H9 (cell line): Measurements from ENCODE around the gene RASL10A. TPM values are rescaled to one million over a fixed set of nuclear protein-coding genes. Genes with fewer than 3 reads are reported as not detected.
A peak's percentile ranks its signal among the peaks of the same experiment; 100 is the strongest.

Source experiments
- DNase-seq: peaks from one replicate; pipeline ENCODE4 v3.0.0-alpha.2; 2017
- H2AFZ ChIP-seq: one replicate; pipeline ENCODE4 v1.6.1; 2013; ENCODE audit warnings: mild to moderate bottlenecking, low read length, control low read depth, moderate library complexity
- H2AK5ac ChIP-seq: 2 replicates; pipeline ENCODE4 v1.6.1; 2013; ENCODE audit warnings: low read length, control low read depth, mixed read lengths; ENCODE audit not compliant: insufficient read length
- H2BK120ac ChIP-seq: one replicate; pipeline ENCODE4 v1.6.1; 2013; ENCODE audit warnings: low read depth, mild to moderate bottlenecking, low read length, control low read depth, inconsistent platforms; ENCODE audit not compliant: poor library complexity, severe bottlenecking
- H2BK12ac ChIP-seq: 2 replicates; pipeline ENCODE4 v1.6.1; 2013; ENCODE audit warnings: low read length, control low read depth, mixed read lengths, low read depth; ENCODE audit not compliant: insufficient read length
- H2BK15ac ChIP-seq: 2 replicates; pipeline ENCODE4 v1.6.1; 2013; ENCODE audit warnings: low read depth, low read length, control low read depth
- H2BK20ac ChIP-seq: one replicate; pipeline ENCODE4 v1.6.1; 2013; ENCODE audit warnings: low read depth, mild to moderate bottlenecking, low read length, control low read depth, inconsistent platforms; ENCODE audit not compliant: poor library complexity, severe bottlenecking
- H2BK5ac ChIP-seq: 2 replicates; pipeline ENCODE4 v1.6.1; 2013; ENCODE audit warnings: low read length, control low read depth, mixed read lengths; ENCODE audit not compliant: insufficient read length
- H3K14ac ChIP-seq: 2 replicates; pipeline ENCODE4 v1.6.1; 2013; ENCODE audit warnings: low read length, control low read depth; ENCODE audit not compliant: insufficient read depth
- H3K18ac ChIP-seq: 2 replicates; pipeline ENCODE4 v1.6.1; 2013; ENCODE audit warnings: low read depth, mild to moderate bottlenecking, mixed read lengths, low read length, control low read depth; ENCODE audit not compliant: insufficient read length
- H3K23ac ChIP-seq: 2 replicates; pipeline ENCODE4 v1.6.1; 2013; ENCODE audit warnings: low read length, control low read depth, mixed read lengths, low read depth; ENCODE audit not compliant: insufficient read length
- H3K23me2 ChIP-seq: 2 replicates; pipeline ENCODE4 v1.6.1; 2013; ENCODE audit warnings: low read depth, mild to moderate bottlenecking, mixed read lengths, low read length, control low read depth; ENCODE audit not compliant: insufficient read length, poor library complexity, severe bottlenecking
- H3K27ac ChIP-seq: 2 replicates; pipeline ENCODE4 v1.5.1; 2013; ENCODE audit warnings: low read length, control low read depth, mixed read lengths, low read depth; ENCODE audit not compliant: insufficient read length
- H3K27me3 ChIP-seq: 2 replicates; pipeline ENCODE4 v1.6.1; 2013; ENCODE audit warnings: low read length, control low read depth, inconsistent platforms; ENCODE audit not compliant: insufficient read depth
- H3K4ac ChIP-seq: 2 replicates; pipeline ENCODE4 v1.6.1; 2013; ENCODE audit warnings: low read depth, mild to moderate bottlenecking, control low read depth, inconsistent platforms, low read length, moderate library complexity
- H3K4me1 ChIP-seq: 2 replicates; pipeline ENCODE4 v1.6.1; 2013; ENCODE audit warnings: low read length, control low read depth, inconsistent platforms; ENCODE audit not compliant: insufficient read depth
- H3K4me2 ChIP-seq: 2 replicates; pipeline ENCODE4 v1.6.1; 2013; ENCODE audit warnings: low read length, control low read depth, mixed read lengths; ENCODE audit not compliant: insufficient read length, insufficient read depth
- H3K56ac ChIP-seq: 2 replicates; pipeline ENCODE4 v1.6.1; 2013; ENCODE audit warnings: low read depth, mild to moderate bottlenecking, mixed read lengths, low read length, control low read depth; ENCODE audit not compliant: insufficient read length
- H3K79me1 ChIP-seq: 2 replicates; pipeline ENCODE4 v1.6.1; 2013; ENCODE audit warnings: low read depth, mild to moderate bottlenecking, moderate library complexity, low read length, control low read depth, inconsistent platforms; ENCODE audit not compliant: insufficient read depth, poor library complexity, severe bottlenecking
- H3K79me2 ChIP-seq: 2 replicates; pipeline ENCODE4 v1.6.1; 2013; ENCODE audit warnings: low read length, control low read depth, inconsistent platforms; ENCODE audit not compliant: insufficient read depth
- H3K9ac ChIP-seq: 2 replicates; pipeline ENCODE4 v1.6.1; 2013; ENCODE audit warnings: low read length, control low read depth, mixed read lengths; ENCODE audit not compliant: insufficient read length; ENCODE audit errors: extremely low read depth
- H3K9me3 ChIP-seq: one replicate; pipeline ENCODE4 v1.6.1; 2013; ENCODE audit warnings: low read depth, low read length, inconsistent platforms; ENCODE audit not compliant: control insufficient read depth
- H3T11ph ChIP-seq: one replicate; pipeline ENCODE4 v1.6.1; 2013; ENCODE audit warnings: mild to moderate bottlenecking, low read length, control low read depth, inconsistent platforms
- H4K20me1 ChIP-seq: one replicate; pipeline ENCODE4 v1.6.1; 2013; ENCODE audit not compliant: control insufficient read depth, insufficient read length, insufficient read depth
- H4K5ac ChIP-seq: 2 replicates; pipeline ENCODE4 v1.6.1; 2013; ENCODE audit warnings: low read depth, mild to moderate bottlenecking, mixed read lengths, low read length, control low read depth; ENCODE audit not compliant: insufficient read length
- H4K8ac ChIP-seq: replicated peaks from 2 replicates; pipeline ENCODE4 v1.6.1; 2013; ENCODE audit warnings: low read length, control low read depth, mixed read lengths, low read depth; ENCODE audit not compliant: insufficient read length
- H4K91ac ChIP-seq: 2 replicates; pipeline ENCODE4 v1.6.1; 2013; ENCODE audit warnings: low read depth, mild to moderate bottlenecking, moderate library complexity, mixed read lengths, low read length, control low read depth; ENCODE audit not compliant: insufficient read length
- H3K27ac Mint-ChIP-seq, 3 experiments: 2 replicates in 2 of 3; 3 replicates in 1 of 3; pipeline ENCODE4 v1.8.0; 2020 to 2021; ENCODE audit warnings: mixed read lengths in 3 of 3, mild to moderate bottlenecking in 1 of 3, moderate library complexity in 1 of 3
- H3K27me3 Mint-ChIP-seq: 2 replicates; pipeline ENCODE4 v1.8.0; 2021; ENCODE audit warnings: low read depth, mild to moderate bottlenecking, moderate library complexity, mixed read lengths
- H3K36me3 Mint-ChIP-seq, 3 experiments: 2 replicates in 2 of 3; 3 replicates in 1 of 3; pipeline ENCODE4 v1.8.0; 2020 to 2021; ENCODE audit warnings: low read depth in 3 of 3, mixed read lengths in 3 of 3; ENCODE audit not compliant: insufficient read depth in 1 of 3
- H3K4me1 Mint-ChIP-seq, 2 experiments: 2 replicates each; pipeline ENCODE4 v1.8.0; 2020; ENCODE audit warnings: mixed read lengths in 2 of 2
- H3K4me3 Mint-ChIP-seq, 2 experiments: 2 replicates in 1 of 2; 3 replicates in 1 of 2; pipeline ENCODE4 v1.8.0; 2020 to 2021; ENCODE audit warnings: mild to moderate bottlenecking in 2 of 2, mixed read lengths in 2 of 2, moderate library complexity in 1 of 2
- H3K9me3 Mint-ChIP-seq, 2 experiments: 2 replicates in 1 of 2; 3 replicates in 1 of 2; pipeline ENCODE4 v1.8.0; 2020; ENCODE audit warnings: mild to moderate bottlenecking in 2 of 2, mixed read lengths in 2 of 2, moderate library complexity in 1 of 2
- WGBS: extraction: QIAGEN DNeasy Blood & Tissue Kit; methylation state at CpG from one replicate; pipeline ENCODE4 v1.1.7; 2013; ENCODE audit warnings: missing lambda C conversion rate, low lambda C conversion rate, mixed read lengths; ENCODE audit not compliant: insufficient read length; ENCODE audit errors: extremely low coverage; 5-methylcytosine and 5-hydroxymethylcytosine counted together
- total RNA-seq: library from RNA; stranded (reverse); gene quantifications from 2 replicates; pipeline ENCODE4 v1.2.1, GENCODE V29; 2021
- TF ChIP-seq, protein P1 (sequence below): fragments of 200-600 bp; sonication (generic); conservative IDR thresholded peaks from 3 replicates; pipeline ENCODE4 v1.8.0; 2021; ENCODE audit warnings: antibody characterized with exemption, mild to moderate bottlenecking

The RASL10A gene
- total RNA-seq, 1 experiment from 2014 or later, result 0.90 TPM

- Histone ChIP-seq H3K9ac (peak overlapping the region; percentile 99), H2BK15ac (no peak overlapping the region), H4K91ac (peak overlapping the region; percentile 72), H3K27me3 (no peaks in the 10 kb centered on the region), H3K79me2 (peaks cover 37% of the 10 kb centered on the region), H3K4me1 (peaks cover 8% of the 10 kb centered on the region), H3K14ac (peak overlapping the region; percentile 100), H2BK20ac (no peak overlapping the region), H3K27ac (no peak overlapping the region), H3K18ac (peak overlapping the region; percentile 100), H2BK5ac (no peak overlapping the region), H2AFZ (no peak overlapping the region), H3K56ac (no peak overlapping the region), H4K20me1 (no peaks in the 10 kb centered on the region), H2BK12ac (no peak overlapping the region), H3K4me2 (peak overlapping the region; percentile 92), H3T11ph (no peak overlapping the region), H3K9me3 (no peaks in the 10 kb centered on the region), H3K79me1 (no peaks in the 10 kb centered on the region), H3K23me2 (peaks cover 23% of the 10 kb centered on the region), H4K5ac (peak overlapping the region; percentile 31), H3K4ac (no peak overlapping the region), H2BK120ac (no peak overlapping the region), H3K23ac (no peak overlapping the region), H4K8ac (no peak overlapping the region), H2AK5ac (no peak overlapping the region)
- no peak for DNase-seq
- TF ChIP-seq, protein P1, sequence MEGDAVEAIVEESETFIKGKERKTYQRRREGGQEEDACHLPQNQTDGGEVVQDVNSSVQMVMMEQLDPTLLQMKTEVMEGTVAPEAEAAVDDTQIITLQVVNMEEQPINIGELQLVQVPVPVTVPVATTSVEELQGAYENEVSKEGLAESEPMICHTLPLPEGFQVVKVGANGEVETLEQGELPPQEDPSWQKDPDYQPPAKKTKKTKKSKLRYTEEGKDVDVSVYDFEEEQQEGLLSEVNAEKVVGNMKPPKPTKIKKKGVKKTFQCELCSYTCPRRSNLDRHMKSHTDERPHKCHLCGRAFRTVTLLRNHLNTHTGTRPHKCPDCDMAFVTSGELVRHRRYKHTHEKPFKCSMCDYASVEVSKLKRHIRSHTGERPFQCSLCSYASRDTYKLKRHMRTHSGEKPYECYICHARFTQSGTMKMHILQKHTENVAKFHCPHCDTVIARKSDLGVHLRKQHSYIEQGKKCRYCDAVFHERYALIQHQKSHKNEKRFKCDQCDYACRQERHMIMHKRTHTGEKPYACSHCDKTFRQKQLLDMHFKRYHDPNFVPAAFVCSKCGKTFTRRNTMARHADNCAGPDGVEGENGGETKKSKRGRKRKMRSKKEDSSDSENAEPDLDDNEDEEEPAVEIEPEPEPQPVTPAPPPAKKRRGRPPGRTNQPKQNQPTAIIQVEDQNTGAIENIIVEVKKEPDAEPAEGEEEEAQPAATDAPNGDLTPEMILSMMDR, result no peak
- H3K27ac Mint-ChIP-seq, result peak overlapping the region; percentile 96 to 100 (median 98)
- no peaks in the 10 kb centered on the region for H3K27me3 Mint-ChIP-seq
- H3K4me3 Mint-ChIP-seq, result peak overlapping the region; percentile 92 to 93
- peaks cover 38 to 61% (median 52%) of the 10 kb centered on the region in 3 experiments; a peak in 6 of 7 replicates for H3K36me3 Mint-ChIP-seq
- peaks cover 0 to 4% of the 10 kb centered on the region in 2 experiments; a peak in 2 of 5 replicates for H3K9me3 Mint-ChIP-seq
- no CpG with 5 or more reads among the region's 13 CpGs for WGBS
- peaks cover 31 to 38% of the 10 kb centered on the region in 2 experiments for H3K4me1 Mint-ChIP-seq
These were observed 48.7 kb downstream of the RASL10A start for GRCh38 chr22:29266564-29267461.
